Stimulated activated naive CD8-positive, alpha-beta T cell treated with anti-CD3 and anti-CD28 coated beads, Interleukin-15, amount 100 ng/mL, for 72 hours (primary cell): Measurements from ENCODE around the gene SUSD4.

ENCODE experiments used
- ATAC-seq: fragments of 150-1000 bp; cut with Tn5 transposase; 2 replicates; pipeline ENCODE4 v1.10.0; 2021; ENCODE audit warnings: mild to moderate bottlenecking, moderate library complexity
- DNase-seq, 2 donors: peaks; one replicate each; pipeline ENCODE4 v3.0.0; 2021 to 2022
- H3K27ac Mint-ChIP-seq, 2 donors: one replicate each; pipeline ENCODE4 v1.8.0; 2022; ENCODE audit warnings: mild to moderate bottlenecking in 2 of 2, mixed read lengths in 2 of 2, moderate library complexity in 2 of 2
- H3K27me3 Mint-ChIP-seq: one replicate; pipeline ENCODE4 v1.8.0; 2022; ENCODE audit warnings: mixed read lengths
- H3K4me1 Mint-ChIP-seq: one replicate; pipeline ENCODE4 v1.8.0; 2022; ENCODE audit warnings: mild to moderate bottlenecking, mixed read lengths
- H3K4me3 Mint-ChIP-seq, 2 donors: one replicate each; pipeline ENCODE4 v1.8.0; 2022; ENCODE audit warnings: mild to moderate bottlenecking in 2 of 2, mixed read lengths in 2 of 2, moderate library complexity in 1 of 2
- H3K9me3 Mint-ChIP-seq, 2 donors: one replicate each; pipeline ENCODE4 v1.8.0; 2022; ENCODE audit warnings: mixed read lengths in 2 of 2

The SUSD4 gene

DNA sequence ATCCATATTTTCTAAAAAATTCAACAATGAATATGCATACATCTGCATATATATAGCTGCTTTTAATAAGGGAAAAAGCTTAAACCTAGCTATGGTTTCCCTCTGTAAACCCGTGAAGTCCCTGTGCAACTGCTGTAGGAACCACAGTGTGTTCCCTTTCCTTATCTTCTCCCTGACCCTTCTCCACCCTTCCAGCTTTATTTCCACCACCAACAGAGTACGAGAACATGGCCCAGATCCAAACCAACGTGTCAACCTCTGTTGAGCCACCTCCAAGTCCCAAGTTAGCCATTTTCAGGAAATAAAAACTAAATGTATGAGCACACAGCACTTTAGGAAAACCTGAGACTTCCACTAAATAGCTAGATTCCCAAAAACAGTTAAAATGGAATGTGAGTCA, 20.3 kb downstream of the SUSD4 start:
- H3K27ac Mint-ChIP-seq, result peak overlapping the region in 1 of 2 donors; percentile 38
- H3K27me3 Mint-ChIP-seq, result no peaks in the 10 kb centered on the region
- no peak overlapping the region for H3K4me3 Mint-ChIP-seq
- H3K4me1 Mint-ChIP-seq, result no peaks in the 10 kb centered on the region
- ATAC-seq (no peak), DNase-seq (no peak)
- no peaks in the 10 kb centered on the region for H3K9me3 Mint-ChIP-seq

GRCh38 chr1:223341121-223341520, 22.9 kb downstream of the SUSD4 start:
- Mint-ChIP-seq H3K27me3 (no peaks in the 10 kb centered on the region), H3K27ac (no peak overlapping the region), H3K4me1 (no peaks in the 10 kb centered on the region), H3K4me3 (no peak overlapping the region), H3K9me3 (no peaks in the 10 kb centered on the region)
- no peak for ATAC-seq
- DNase-seq, result no peak

DNA sequence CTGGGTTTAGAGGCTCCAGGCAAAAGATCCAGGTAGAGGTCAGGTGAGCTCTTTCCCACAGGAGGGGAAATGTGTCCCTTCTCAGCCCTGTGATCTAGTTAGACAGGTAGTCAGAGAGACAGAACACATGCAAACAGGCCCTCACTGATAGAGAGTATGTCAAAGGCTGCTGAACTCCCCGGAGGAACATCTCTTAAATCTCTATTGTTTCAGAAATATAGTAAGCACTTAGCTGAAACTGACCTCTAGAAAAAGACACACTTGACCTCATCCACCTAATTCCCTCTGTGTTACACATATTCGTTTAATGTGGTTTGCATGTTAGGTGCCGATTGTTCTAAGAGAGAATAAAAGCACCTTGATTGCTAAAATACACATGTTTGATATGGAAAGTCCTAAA, 23.3 kb downstream of the SUSD4 start:
- Mint-ChIP-seq H3K9me3 (no peaks in the 10 kb centered on the region), H3K4me3 (no peak overlapping the region), H3K27me3 (no peaks in the 10 kb centered on the region), H3K4me1 (no peaks in the 10 kb centered on the region), H3K27ac (no peak overlapping the region)
- ATAC-seq (no peak), DNase-seq (no peak)

GRCh38 chr1:223339861-223340260, 24.1 kb downstream of the SUSD4 start:
- H3K4me1 Mint-ChIP-seq, result no peaks in the 10 kb centered on the region
- no peaks in the 10 kb centered on the region for H3K27me3 Mint-ChIP-seq
- ATAC-seq (no peak), DNase-seq (no peak)
- H3K9me3 Mint-ChIP-seq, result no peaks in the 10 kb centered on the region
- H3K4me3 Mint-ChIP-seq, result no peak overlapping the region
- peak overlapping the region in 1 of 2 donors; percentile 54 for H3K27ac Mint-ChIP-seq

- Mint-ChIP-seq H3K27ac (no peak overlapping the region), H3K4me1 (no peaks in the 10 kb centered on the region), H3K27me3 (no peaks in the 10 kb centered on the region), H3K4me3 (no peak overlapping the region), H3K9me3 (no peaks in the 10 kb centered on the region)
- DNase-seq (no peak), ATAC-seq (no peak)
Measured at GRCh38 chr1:223338811-223339746, 24.9 kb downstream of the SUSD4 start.

- DNase-seq (no peak), ATAC-seq (no peak)
- Mint-ChIP-seq H3K4me3 (no peak overlapping the region), H3K27me3 (no peaks in the 10 kb centered on the region), H3K4me1 (no peaks in the 10 kb centered on the region), H3K27ac (no peak overlapping the region), H3K9me3 (no peaks in the 10 kb centered on the region)
Measured at GRCh38 chr1:223337174-223337869, 26.7 kb downstream of the SUSD4 start.

- Mint-ChIP-seq H3K27ac (no peak overlapping the region), H3K27me3 (no peaks in the 10 kb centered on the region), H3K4me1 (peaks cover 8% of the 10 kb centered on the region), H3K9me3 (no peaks in the 10 kb centered on the region), H3K4me3 (no peak overlapping the region)
- ATAC-seq, result no peak
- no peak for DNase-seq
Measured at GRCh38 chr1:223334156-223334555, 29.8 kb downstream of the SUSD4 start.

DNA sequence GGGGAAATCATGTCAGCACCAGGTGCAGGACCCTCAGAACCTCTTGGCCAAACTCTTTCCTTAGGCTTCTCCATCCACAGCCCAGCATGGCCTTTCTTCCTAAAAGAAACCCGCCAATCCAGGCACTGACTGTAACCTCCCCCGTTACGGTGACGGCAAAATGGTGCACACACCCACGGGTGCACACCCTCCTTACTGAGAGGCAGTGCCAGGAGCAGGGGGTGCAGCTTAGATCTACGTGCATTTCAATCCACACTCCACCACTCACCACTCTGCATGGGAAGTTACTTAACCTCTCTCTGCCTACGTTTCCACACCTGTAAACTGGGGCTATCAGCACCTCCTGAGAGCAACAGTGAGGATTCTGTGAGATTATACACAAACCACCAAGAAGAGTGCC, 31.0 kb downstream of the SUSD4 start:
- ATAC-seq, result no peak
- Mint-ChIP-seq H3K27ac (no peak overlapping the region), H3K27me3 (no peaks in the 10 kb centered on the region), H3K4me3 (no peak overlapping the region), H3K9me3 (no peaks in the 10 kb centered on the region), H3K4me1 (peaks cover 8% of the 10 kb centered on the region)
- no peak for DNase-seq

GRCh38 chr1:223331929-223332328, 32.0 kb downstream of the SUSD4 start:
- ATAC-seq, result no peak
- no peak for DNase-seq
- no peak overlapping the region for H3K27ac Mint-ChIP-seq
- no peak overlapping the region for H3K4me3 Mint-ChIP-seq
- no peaks in the 10 kb centered on the region for H3K27me3 Mint-ChIP-seq
- H3K4me1 Mint-ChIP-seq, result peaks cover 8% of the 10 kb centered on the region
- H3K9me3 Mint-ChIP-seq, result no peaks in the 10 kb centered on the region

GRCh38 chr1:223331301-223331700, 32.7 kb downstream of the SUSD4 start:
- no peaks in the 10 kb centered on the region for H3K27me3 Mint-ChIP-seq
- H3K27ac Mint-ChIP-seq, result no peak overlapping the region
- no peak for DNase-seq
- no peaks in the 10 kb centered on the region for H3K9me3 Mint-ChIP-seq
- no peak for ATAC-seq
- peaks cover 8% of the 10 kb centered on the region for H3K4me1 Mint-ChIP-seq
- no peak overlapping the region for H3K4me3 Mint-ChIP-seq

GRCh38 chr1:223330466-223330865, 33.5 kb downstream of the SUSD4 start:
- H3K27me3 Mint-ChIP-seq, result no peaks in the 10 kb centered on the region
- ATAC-seq, result no peak
- H3K4me1 Mint-ChIP-seq, result peaks cover 8% of the 10 kb centered on the region
- no peak for DNase-seq
- no peak overlapping the region for H3K27ac Mint-ChIP-seq
- no peak overlapping the region for H3K4me3 Mint-ChIP-seq
- H3K9me3 Mint-ChIP-seq, result no peaks in the 10 kb centered on the region

GRCh38 chr1:223329664-223330415, 34.1 kb downstream of the SUSD4 start:
- Mint-ChIP-seq H3K9me3 (no peaks in the 10 kb centered on the region), H3K4me1 (peaks cover 8% of the 10 kb centered on the region), H3K4me3 (no peak overlapping the region), H3K27me3 (no peaks in the 10 kb centered on the region), H3K27ac (no peak overlapping the region)
- DNase-seq (no peak), ATAC-seq (no peak)

GRCh38 chr1:223329252-223329651, 34.7 kb downstream of the SUSD4 start:
- no peaks in the 10 kb centered on the region for H3K27me3 Mint-ChIP-seq
- H3K27ac Mint-ChIP-seq, result no peak overlapping the region
- H3K4me3 Mint-ChIP-seq, result no peak overlapping the region
- ATAC-seq (no peak), DNase-seq (no peak)
- no peaks in the 10 kb centered on the region for H3K9me3 Mint-ChIP-seq
- peaks cover 8% of the 10 kb centered on the region for H3K4me1 Mint-ChIP-seq

GRCh38 chr1:223328566-223328965, 35.4 kb downstream of the SUSD4 start:
- H3K9me3 Mint-ChIP-seq, result no peaks in the 10 kb centered on the region
- no peak overlapping the region for H3K4me3 Mint-ChIP-seq
- peaks cover 15% of the 10 kb centered on the region for H3K4me1 Mint-ChIP-seq
- DNase-seq (no peak), ATAC-seq (no peak)
- H3K27ac Mint-ChIP-seq, result no peak overlapping the region
- no peaks in the 10 kb centered on the region for H3K27me3 Mint-ChIP-seq

GRCh38 chr1:223326776-223327175, 37.2 kb downstream of the SUSD4 start:
- H3K9me3 Mint-ChIP-seq, result no peaks in the 10 kb centered on the region
- H3K27ac Mint-ChIP-seq, result no peak overlapping the region
- no peak overlapping the region for H3K4me3 Mint-ChIP-seq
- H3K4me1 Mint-ChIP-seq, result peaks cover 29% of the 10 kb centered on the region
- ATAC-seq (no peak), DNase-seq (no peak)
- no peaks in the 10 kb centered on the region for H3K27me3 Mint-ChIP-seq
